HG03457 (cell line): ENCODE data around the gene TCF4.

Experiments
- ATAC-seq: cut with Tn5 transposase; IDR thresholded peaks from one replicate; pipeline ENCODE4 v1.9.1; 2021; ENCODE audit warnings: moderate number of reproducible peaks; ENCODE audit not compliant: unreplicated experiment

The TCF4 gene

DNA sequence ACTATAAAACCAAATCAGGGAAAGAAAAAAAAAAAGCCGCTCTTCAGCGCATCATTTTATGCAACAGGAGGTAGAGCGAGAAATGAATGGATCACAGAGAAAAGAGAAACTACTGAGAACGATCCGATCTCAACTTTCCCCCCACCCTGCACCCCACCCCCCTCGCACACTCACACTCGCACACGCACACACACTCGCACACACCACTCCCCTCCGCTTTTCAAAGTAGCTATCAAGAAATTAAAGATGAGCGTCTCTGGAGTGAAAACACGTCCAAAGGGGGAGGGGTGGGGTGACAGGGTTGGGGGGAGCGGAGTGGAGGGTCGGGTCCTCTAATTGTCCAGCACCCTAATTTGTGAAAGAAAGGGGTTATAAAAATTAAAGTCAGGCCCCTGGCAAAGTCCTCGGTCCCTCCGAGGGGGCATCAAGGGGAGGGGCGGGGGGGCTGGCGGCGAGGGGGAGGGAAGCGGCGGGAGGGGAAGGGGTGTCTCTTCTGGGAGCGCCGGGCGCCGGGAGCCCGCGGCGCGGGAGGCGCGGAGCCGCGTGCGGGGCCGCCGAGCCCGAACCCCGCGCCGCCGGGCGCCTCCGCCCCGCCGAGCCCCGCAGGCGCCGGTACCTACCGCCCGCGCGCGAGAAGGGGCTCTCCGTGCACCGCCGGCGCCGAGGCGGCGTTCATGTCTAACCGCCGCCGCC, 428 bp downstream of the TCF4 start:
- no peak for ATAC-seq

DNA sequence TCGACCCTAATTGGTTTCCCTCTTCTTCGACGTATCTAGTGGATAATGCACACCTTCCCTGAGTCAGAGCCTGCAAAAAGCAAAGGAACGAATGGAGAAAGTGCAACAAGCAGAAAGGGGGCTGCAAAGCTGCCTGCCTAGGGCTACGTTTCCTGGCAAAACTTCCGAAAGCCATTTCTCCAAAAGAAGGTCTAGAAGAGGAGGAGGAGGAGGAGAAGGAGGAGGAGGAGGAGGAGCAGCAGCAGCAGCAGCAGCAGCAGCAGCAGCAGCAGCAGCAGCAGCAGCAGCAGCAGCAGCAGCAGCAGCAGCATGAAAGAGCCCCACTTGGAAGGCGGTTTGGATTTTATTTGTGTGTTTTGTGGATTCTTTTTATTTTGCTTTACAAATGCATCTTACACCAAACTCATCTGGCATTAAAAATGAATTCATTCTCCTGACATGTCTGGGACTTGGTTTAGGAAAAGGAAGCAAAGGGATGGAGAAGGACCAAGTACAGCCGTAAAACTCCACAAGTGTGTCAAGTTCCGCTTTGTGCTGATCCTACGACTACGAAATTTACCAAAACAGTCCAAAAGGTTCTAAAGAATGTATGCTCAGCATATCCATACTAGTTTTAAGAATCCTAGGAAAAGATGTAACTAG, 2.0 kb downstream of the TCF4 start:
- ATAC-seq, result no peak

DNA sequence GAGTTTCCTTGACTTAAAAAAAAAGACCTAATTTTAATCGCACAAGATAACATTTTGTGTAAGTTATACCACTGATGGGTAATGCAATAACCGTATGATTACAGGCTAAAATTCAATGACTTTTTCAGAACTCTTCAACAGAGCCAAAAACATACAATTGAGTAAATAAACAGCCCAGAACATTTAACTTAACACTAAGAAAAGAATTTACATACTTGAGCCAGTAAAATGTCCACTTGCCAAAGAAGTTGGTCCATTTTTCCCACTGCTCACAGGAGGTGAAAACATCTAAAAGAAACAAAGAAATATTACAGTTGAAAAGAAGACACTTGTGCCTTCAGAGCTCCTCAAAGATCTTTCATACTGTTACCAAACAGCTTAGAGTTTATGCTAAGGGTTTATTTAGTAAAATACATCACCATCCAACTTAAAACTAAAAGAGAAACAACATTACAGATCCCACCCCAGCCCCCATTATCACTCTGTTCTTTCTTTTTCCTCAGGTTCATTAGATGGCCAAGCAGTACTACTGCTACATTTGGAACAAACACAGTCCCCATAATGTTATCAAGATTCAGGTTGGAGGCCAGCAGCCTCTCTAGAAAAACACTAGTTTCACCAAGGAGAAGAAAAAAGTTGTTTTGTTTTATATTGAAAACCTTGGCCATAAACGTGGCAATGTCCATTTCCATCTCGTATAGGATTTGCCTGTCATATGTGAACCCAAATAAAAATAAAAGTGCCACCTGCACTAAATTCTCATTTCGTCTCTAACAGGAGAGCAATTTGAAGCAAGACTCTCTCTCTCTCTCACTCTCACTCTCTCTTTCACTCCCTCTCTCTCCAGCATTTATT, 2.7 kb downstream of the TCF4 start:
- no peak for ATAC-seq

DNA sequence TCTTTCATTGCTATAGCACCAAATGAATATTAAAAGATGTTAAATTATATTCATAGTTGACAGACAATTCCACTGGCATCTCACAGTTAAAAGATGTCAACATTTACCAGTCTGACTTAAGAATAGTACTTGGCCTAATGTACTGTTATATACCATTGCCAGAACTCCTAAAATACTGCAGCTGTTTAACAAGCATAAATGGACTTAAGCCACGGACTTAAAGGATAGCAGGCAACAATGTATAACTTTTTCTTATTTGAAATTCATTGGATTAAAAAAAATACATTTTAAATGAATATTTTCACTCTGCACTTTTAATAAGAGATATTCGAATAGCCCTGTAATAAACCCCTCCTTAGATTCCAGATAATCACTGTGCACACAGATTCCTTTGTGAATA, 3.8 kb downstream of the TCF4 start:
- no peak for ATAC-seq

DNA sequence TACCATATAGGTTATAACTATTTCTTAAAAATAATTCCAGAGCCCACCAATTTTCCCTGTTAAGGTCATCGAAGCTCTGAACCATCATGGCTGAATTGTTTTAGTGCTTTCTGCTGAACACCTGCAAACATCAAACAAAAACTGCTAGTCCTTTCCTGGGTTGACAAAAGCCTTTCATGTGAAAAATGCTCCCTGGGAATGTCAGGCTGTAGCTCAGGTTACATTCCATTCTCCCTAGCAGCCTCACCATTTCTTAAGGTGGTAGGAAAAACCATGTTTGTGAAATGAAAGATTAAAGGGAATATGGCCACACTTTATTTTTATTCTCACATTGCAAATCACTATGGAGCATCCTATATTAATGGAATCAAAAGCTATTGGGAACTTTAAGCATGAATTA, 5.7 kb downstream of the TCF4 start:
- no peak for ATAC-seq

DNA sequence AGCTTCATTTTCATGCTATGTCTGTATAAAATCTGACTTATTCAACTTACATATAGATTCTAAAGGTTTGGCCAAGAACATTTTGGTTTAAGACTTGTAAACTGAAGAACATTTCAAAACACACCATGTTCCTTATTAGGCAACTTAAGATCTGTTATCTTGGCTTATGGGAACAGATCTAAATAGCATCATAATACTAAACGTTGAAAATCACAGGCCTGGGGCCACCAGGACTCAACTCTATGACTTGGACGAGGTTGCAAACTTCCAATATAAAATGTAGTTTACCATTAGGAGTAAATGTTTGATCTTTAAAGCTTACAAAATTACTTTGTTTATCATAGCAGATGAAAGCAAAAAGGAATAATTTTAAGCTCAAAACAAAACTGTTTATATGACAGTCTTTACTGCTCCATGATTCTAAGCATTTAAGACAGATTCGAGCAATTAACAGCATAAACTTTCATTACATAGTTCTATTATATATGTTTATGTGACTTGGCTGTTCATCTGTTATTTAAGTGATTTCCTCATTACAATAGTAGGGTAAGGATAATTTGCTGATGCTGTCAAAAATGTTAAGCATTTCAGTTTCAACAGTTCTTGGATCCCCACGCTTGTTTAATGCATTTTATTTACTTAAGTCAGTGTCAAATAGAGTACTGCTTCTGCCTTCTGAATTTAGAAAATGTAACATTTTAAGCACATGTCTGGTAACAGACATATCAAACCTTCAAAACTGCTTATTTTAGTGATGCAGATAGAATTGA, 8.3 kb downstream of the TCF4 start:
- no peak for ATAC-seq

DNA sequence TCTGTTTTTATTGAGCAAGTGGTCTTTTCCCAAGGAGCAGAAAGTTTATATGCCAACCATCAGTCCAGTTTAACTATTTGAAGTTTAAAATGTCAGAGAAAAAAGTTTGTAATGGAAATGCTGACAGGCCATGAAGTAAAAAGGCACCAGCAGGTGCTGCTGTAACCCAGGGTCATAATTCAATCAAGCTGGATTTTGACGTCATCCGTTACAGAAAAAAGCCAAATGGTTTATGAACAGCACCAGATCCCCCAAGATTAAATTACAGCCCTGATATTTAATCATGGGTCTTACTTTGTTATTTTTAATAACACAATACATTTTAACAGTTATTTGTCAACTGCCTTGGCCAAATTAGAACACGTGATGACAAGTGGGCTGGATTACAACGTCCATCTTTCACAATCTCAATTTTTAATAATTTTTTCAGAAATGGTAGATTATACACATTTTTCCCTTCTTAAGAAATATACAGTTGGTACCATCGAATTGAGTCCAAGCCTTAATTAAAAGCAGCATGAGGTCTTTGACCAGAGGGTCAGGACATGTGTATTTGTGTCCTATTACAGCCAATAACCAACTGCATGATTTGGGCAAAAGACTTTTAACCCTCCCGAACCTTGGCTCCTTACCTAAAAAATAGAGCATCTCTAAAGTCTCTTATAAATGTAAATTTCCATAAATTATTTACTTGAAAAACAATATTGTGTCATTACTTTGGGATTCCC, 10.0 kb downstream of the TCF4 start:
- no peak for ATAC-seq

DNA sequence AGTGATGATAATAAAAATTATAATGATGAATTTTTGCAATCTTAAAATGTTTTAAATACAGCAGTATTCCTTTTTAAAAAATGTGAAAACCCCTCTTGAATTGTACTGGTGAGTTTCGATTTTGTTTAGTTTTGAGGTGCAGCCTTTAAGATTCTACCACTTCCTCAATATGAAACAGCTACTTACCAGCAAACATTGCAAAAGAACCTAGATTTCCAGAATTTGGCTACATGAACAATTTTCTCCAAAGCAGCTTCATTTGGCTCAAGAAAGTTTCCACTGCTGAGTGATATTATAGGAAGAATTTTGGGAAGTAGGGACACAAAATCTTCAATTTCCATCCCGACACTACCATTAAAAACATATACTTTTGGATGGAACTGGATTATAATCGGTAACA, 12.0 kb downstream of the TCF4 start:
- ATAC-seq, result no peak

DNA sequence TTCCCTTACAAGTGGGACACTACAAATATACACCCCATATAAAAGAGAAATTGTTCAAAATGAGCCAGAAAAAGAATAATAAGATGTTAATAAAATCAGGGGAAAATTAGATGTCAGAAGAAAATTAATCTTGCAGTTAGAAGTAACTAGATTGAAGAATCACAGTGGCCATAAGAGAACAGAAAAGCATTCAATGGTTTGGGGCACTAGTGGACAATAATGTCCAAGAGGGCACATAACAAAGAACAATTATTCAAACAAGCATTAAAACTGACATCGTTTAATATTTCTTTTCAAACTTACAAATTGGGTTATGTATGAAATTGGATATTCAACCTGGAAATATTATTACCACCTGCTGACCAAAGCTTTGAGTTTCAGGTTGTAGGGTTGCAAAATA, 12.9 kb downstream of the TCF4 start:
- ATAC-seq, result no peak

DNA sequence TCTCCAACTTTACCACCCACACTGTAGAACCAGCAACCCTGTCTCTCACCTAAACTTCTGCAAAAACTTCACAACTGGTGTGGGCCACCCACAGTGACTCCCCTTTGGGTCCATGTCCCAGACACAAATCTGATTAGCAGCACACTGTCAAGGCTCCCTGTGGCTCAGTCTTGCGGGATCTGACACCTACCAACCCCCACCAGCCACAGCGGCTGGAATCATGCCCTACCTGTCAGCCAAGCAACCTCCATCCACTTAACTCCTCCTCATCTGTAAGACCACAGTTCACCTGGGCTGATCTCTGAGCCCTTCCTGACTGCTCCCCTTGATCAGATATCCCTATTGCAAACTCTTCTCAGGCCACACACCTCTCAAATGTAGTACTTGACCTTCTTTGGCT, 14.6 kb downstream of the TCF4 start:
- ATAC-seq, result no peak

DNA sequence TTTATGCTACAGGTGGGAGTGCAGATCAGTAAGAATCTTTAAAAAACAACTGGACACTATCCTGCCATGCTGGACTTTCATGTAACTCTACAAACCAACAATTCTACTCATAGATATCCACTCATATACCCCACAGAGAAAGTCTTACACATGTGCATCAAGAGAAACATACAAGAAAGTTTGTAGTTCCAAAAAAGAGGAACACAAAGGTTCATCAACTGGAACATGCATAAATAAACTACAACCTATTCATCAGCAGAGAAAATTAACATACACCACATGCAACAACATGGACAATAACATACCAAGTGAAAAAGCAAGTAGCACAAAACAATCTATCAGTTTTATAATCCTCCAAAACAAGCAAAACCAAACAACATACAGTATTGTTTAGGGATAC, 17.0 kb downstream of the TCF4 start:
- no peak for ATAC-seq

DNA sequence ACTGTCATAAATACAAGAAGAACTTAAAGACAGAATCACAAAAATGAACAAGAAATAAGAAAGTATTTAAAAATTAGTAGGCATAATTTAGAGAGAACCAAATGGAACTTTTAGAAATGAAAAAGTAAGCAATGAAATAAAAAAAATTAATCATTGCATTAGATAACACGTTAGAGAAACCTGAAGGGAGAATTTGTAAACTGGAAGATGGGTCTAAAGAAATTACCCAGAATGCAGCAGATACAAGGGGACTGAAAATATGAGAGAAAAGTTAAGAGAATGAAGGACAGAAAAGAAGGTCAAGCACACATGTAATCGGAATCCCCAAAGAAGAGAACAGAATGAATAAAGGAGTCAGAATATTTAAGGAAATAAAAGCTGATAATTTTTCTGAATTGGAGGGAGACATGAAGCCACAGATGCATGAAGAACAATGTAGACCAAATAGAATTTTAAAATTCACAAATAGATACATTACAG, 21.5 kb downstream of the TCF4 start:
- ATAC-seq, result no peak

DNA sequence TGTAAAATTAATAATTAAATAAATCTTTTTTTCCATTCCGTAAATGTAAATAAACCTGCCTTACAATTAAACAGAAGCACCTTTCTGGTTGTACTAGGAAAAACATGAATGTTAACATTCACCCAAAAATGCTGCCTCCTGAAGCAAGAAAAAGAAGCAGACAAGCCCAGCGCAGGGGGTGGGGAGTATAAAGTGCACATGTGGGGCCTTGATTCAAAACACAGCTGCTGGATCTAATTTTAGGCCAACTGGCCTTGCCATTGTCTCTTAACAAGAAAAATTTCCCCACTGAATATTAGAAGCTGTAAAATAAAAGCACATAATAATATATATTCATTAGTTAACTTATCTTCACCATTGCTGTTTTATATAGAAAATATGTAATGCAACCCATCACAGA, 28.3 kb downstream of the TCF4 start:
- ATAC-seq, result no peak

DNA sequence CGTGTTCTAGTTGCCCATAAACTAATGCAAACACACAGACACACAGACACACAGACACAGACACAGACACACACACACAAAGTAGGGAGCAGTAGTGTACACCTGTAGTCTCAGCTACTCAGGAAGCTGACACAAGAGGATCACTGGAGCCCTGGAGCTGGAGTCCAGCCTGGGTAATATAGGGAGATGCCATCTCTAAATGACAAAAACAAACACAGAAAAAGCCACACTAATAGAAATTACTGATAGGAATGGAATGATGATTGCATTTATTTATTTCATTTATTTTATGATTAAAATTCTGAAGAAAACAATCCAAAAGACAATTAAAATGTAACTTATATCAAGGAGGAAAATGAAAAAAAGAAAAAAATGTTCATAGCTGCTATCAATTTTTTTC, 30.8 kb downstream of the TCF4 start:
- ATAC-seq, result no peak

DNA sequence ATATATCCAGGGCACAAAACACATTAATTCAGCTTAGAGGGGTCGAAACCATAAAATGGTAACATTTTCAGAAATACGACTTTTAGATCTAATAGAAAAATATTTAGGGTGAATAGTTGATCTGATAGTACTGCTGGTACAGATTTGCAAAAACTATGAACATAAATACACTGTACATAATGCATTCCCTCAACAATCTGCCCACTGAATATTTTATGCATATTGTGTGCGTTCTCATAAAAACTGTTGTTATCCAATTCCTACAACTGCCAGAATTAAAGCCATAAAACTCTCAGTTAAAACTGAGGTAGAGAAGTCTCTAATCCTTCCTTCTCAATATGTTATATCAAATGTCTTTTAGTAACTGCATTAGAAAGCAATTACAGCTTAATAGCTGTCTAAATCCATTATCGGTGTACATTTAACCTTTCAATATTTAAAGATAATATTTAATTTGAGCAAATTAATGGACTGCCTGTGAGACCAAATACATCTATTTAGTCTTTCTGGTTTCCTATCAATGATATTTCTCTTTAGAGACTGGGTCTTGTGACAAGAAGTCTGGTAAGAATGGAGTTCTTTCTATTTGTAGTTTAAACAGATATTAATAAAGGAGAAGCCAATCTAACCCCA, 32.5 kb downstream of the TCF4 start:
- no peak for ATAC-seq

DNA sequence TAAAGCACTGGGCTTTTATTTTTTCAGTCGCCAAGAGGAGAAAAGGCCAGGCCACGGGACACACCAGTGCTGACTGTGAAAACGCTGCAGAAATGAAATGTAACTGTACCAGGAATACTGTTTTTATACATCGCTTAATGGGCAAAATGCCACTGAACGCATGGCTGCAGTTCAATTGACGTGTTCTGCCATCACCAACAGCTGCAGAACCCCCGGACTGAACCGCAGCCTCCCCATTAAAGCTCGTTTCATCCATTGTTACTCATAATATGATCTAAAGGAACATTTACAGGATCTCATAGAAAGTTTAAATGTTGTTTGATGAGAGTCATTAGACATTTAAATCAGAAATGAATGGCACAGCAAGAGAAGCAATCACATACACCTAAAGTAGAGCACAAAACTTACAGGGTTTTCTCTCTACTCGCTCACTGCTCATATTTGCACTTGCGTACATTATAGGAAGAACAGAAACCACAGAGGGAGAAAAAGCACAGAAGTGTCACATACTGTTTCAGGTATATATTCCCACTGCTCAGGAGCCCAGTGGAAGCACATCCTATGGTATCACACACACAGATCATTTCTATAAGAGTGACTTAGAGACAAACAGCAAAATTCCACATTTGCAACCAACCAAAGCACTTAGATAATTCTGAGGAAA, 35.3 kb downstream of the TCF4 start:
- ATAC-seq, result no peak

DNA sequence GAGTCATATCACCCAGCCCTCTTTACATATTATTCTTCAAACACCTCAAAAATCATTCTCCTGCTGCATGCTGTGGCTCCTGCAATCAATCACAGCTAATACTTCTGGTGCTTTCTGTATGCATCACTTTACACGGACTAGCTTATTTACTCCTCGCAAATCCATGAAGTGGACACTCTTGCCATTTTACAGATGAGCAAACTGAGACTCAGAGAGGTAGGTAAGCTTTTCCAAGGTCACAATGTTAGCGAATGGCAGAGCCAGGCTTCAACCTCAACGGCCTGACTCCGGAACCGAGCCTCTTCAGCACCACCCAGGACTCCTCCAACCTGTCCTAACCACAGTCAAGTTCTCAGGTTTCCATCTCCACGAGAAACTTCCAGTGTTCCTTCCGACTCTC, 36.8 kb downstream of the TCF4 start:
- no peak for ATAC-seq

DNA sequence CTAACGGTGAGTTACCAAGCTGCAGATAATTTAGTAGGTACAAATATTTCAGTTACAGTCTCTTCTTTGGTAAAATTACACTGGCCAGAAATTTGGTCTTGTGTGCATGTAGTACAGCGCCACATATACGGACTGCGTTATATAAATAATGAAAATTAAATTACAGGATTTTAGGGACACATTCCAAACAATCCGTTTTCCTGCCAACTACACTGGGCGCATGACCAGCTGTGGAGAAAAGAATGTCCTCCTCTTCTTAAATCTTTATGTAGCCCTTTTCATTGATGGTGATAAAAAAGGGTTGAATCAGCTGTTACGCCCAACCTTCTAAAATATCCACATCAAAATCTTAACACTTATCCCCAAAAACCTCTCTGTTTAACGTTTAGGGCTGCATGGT, 37.5 kb downstream of the TCF4 start:
- no peak for ATAC-seq

DNA sequence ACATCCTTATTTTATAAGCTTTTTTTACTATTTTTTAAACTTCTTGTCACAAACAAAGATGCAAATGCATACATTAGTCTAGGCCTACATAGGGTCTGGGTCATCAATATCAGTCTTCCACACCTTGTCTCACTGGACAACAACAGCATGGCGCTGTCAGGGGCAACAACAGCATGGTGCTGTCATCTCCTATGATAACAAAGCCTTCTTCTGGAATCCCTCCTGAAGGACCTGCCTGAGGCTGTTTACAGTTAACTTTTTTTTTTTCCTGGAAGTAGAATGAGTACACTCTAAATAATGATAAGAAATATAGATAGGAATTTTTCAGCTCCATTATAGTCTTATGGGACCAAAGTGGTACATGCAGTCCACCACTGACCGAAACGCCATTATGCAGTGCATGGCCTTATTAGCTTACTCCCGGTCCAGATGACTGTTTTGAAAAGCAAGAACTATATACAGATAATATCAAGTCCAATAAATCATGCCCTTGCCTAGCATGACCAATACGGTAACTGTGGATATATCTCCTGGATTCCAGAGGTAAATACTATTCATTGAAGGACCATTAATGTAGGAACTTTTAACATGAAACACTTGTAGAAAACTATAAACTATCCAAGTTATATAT, 38.4 kb downstream of the TCF4 start:
- ATAC-seq, result no peak
